Gastroesophageal sphincter (tissue), 4 donors: ENCODE results near the gene SMAD6. TPM values are rescaled to one million over a fixed set of nuclear protein-coding genes. Genes with fewer than 3 reads are reported as not detected.

ENCODE experiments used
- ATAC-seq: fragments of 150-250 bp; one replicate; pipeline ENCODE4 v1.9.1; 2016; ENCODE audit warnings: mild to moderate bottlenecking, moderate library complexity
- H3K27ac ChIP-seq, 4 donors: fragments of 200-600 bp; sonication (generic) in 3 of 4; 1 replicate in 3 of 4; 2 replicates in 1 of 4; pipeline ENCODE4 v1.5.1; 2016 to 2019
- H3K27me3 ChIP-seq: fragments of 200-600 bp; sonication (generic); one replicate; pipeline ENCODE4 v1.5.1; 2019
- H3K36me3 ChIP-seq, 2 donors: fragments of 200-600 bp; sonication (generic); one replicate each; pipeline ENCODE4 v1.5.1; 2019; ENCODE audit warnings: control low read depth in 1 of 2
- H3K4me1 ChIP-seq, 3 donors: fragments of 200-600 bp; sonication (generic); 1 replicate in 2 of 3; 2 replicates in 1 of 3; pipeline ENCODE4 v1.5.1; 2016 to 2019; ENCODE audit warnings: control low read depth in 2 of 3
- H3K4me3 ChIP-seq, 2 donors: fragments of 200-600 bp; sonication (generic); one replicate each; pipeline ENCODE4 v1.5.1; 2019; ENCODE audit warnings: mild to moderate bottlenecking in 1 of 2, moderate library complexity in 1 of 2
- H3K9me3 ChIP-seq, 3 donors: fragments of 200-600 bp; sonication (generic); one replicate each; pipeline ENCODE4 v1.5.1; 2017 to 2019; ENCODE audit warnings: control low read depth in 2 of 3
- EP300 ChIP-seq: sonication (generic); formaldehyde crosslinking; IDR thresholded peaks from one replicate; pipeline ENCODE4 v1.6.1; 2017; ENCODE audit warnings: antibody characterized with exemption, mild to moderate bottlenecking
- POLR2A ChIP-seq, 2 donors: fragments of 450-650 bp; IDR thresholded peaks; one replicate each; pipeline ENCODE4 v1.6.1; 2017; ENCODE audit warnings: antibody characterized with exemption in 2 of 2, mild to moderate bottlenecking in 2 of 2, moderate library complexity in 1 of 2
- POLR2AphosphoS5 ChIP-seq: sonication (generic); formaldehyde crosslinking; IDR thresholded peaks from one replicate; pipeline ENCODE4 v1.6.1; 2017; ENCODE audit warnings: antibody characterized with exemption
- WGBS, 2 donors: methylation state at CpG; one replicate each; pipeline ENCODE4 v1.1.5; 2018; ENCODE audit warnings: low coverage in 1 of 2; 5-methylcytosine and 5-hydroxymethylcytosine counted together
- total RNA-seq, 4 donors: library from RNA; depleted of rRNA; stranded (reverse); fragments of >200 nt; gene quantifications; one replicate each; pipeline ENCODE4 v1.1.0, GENCODE V29; 2016
- TF ChIP-seq, protein P1 (sequence below), 4 experiments: fragments of 200-600 bp in 2 of 4; fragments of 450-650 bp in 2 of 4; sonication (generic) in 1 of 4; IDR thresholded peaks; one replicate each; pipeline ENCODE4 v1.5.1; 2017 to 2019; ENCODE audit warnings: antibody characterized with exemption in 4 of 4, mild to moderate bottlenecking in 2 of 4, moderate library complexity in 2 of 4

The SMAD6 gene
- total RNA-seq, 4 donors from 2014 or later = 9.9 to 11.2 (median 10.9) TPM

DNA sequence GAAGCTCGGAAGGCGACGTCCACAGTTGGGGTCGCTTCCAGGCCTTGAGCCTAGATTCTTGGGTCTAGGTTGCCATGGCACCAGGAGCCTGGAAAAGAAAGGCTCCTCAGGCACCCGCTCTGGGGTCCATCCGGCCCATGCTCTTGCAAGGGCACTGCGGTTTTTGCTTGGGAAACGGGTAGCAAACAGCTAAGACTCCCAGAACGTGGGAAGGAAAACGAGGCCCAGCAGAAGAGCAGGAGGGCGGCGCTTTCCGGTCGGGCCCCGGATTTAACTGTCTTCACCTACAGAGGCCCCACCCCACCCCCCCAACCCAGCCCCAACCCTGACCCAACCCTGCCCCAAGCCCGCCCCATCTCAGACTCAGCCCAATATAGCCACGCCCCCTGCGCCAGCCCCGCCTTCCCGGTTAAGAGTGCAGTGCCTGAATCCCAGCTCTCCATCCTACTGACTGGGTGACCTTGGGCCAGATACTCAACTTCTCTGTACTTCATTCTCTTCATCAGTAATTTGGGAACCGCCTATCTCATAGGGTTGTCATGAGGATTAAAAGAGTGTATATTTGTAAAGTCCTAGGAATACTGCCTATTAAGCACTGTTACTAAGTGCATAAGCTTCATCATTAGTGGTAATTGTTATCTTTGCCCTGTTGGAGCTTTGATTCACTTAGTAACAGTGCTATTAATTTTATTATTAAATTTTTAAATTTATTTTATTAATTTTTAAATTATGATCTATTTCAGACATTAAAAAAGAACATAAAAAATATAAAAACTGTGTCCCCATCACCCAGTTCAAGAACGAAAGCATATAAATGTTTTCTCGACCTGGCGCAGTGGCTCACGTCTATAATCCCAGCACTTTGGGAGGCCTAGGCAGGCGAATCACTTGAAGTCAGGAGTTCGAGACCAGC lies 28.4 kb upstream of the SMAD6 start:
- WGBS, 2 donors = 81 to 89% methylated on average over 10 to 16 of the region's 27 CpGs
- Histone ChIP-seq H3K27ac (no peak overlapping the region), H3K36me3 (no peaks in the 10 kb centered on the region), H3K4me3 (no peak overlapping the region), H3K27me3 (peaks cover 5% of the 10 kb centered on the region), H3K9me3 (no peaks in the 10 kb centered on the region), H3K4me1 (no peaks in the 10 kb centered on the region)
- no peak for ATAC-seq
- TF ChIP-seq EP300 (no peak), POLR2AphosphoS5 (no peak), POLR2A (IDR thresholded peaks at IDR 0.05) (no peak)
- TF ChIP-seq, protein P1, sequence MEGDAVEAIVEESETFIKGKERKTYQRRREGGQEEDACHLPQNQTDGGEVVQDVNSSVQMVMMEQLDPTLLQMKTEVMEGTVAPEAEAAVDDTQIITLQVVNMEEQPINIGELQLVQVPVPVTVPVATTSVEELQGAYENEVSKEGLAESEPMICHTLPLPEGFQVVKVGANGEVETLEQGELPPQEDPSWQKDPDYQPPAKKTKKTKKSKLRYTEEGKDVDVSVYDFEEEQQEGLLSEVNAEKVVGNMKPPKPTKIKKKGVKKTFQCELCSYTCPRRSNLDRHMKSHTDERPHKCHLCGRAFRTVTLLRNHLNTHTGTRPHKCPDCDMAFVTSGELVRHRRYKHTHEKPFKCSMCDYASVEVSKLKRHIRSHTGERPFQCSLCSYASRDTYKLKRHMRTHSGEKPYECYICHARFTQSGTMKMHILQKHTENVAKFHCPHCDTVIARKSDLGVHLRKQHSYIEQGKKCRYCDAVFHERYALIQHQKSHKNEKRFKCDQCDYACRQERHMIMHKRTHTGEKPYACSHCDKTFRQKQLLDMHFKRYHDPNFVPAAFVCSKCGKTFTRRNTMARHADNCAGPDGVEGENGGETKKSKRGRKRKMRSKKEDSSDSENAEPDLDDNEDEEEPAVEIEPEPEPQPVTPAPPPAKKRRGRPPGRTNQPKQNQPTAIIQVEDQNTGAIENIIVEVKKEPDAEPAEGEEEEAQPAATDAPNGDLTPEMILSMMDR (IDR thresholded peaks at IDR 0.05) = no peak

DNA sequence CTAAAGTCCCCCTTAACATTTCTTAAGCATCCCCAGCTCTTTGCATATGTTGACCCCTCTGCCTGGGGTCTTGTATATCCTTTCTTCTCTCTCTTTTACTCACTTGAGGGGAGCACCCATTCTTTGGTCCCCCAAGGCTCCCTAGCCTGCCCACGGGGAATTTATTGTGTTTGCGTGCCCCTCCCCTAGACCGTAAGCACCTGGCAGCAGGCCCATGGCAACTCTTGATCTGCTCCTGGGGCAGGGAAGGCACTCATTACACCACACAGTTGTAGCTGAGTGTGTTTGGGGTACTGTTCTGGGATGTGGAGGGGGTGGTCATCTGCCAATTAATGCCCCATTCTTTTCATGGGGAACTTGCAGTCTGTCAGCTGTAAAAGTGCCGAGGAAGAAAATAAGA lies 27.3 kb upstream of the SMAD6 start:
- no peak for TF ChIP-seq EP300
- TF ChIP-seq POLR2AphosphoS5 = no peak
- TF ChIP-seq, protein P1 (IDR thresholded peaks at IDR 0.05) = no peak
- TF ChIP-seq POLR2A (IDR thresholded peaks at IDR 0.05) = no peak
- Histone ChIP-seq H3K4me3 (no peak overlapping the region), H3K9me3 (no peaks in the 10 kb centered on the region), H3K4me1 (no peaks in the 10 kb centered on the region), H3K27ac (no peak overlapping the region), H3K27me3 (peaks cover 5% of the 10 kb centered on the region), H3K36me3 (no peaks in the 10 kb centered on the region)
- ATAC-seq = no peak
- WGBS, 2 donors = no CpG with 5 or more reads among the region's 4 CpGs

- WGBS, 2 donors = 50 to 80% methylated on average over 1 of the region's 1 CpG
- Histone ChIP-seq H3K27ac (no peak overlapping the region), H3K9me3 (no peaks in the 10 kb centered on the region), H3K27me3 (peaks cover 5% of the 10 kb centered on the region), H3K4me3 (no peak overlapping the region), H3K36me3 (no peaks in the 10 kb centered on the region), H3K4me1 (no peaks in the 10 kb centered on the region)
- no peak for TF ChIP-seq EP300
- no peak for TF ChIP-seq POLR2AphosphoS5
- no peak for TF ChIP-seq POLR2A (IDR thresholded peaks at IDR 0.05)
- TF ChIP-seq, protein P1 (IDR thresholded peaks at IDR 0.05) = no peak
- no peak for ATAC-seq
Measured at GRCh38 chr15:66675446-66675845, 26.6 kb upstream of the SMAD6 start.

DNA sequence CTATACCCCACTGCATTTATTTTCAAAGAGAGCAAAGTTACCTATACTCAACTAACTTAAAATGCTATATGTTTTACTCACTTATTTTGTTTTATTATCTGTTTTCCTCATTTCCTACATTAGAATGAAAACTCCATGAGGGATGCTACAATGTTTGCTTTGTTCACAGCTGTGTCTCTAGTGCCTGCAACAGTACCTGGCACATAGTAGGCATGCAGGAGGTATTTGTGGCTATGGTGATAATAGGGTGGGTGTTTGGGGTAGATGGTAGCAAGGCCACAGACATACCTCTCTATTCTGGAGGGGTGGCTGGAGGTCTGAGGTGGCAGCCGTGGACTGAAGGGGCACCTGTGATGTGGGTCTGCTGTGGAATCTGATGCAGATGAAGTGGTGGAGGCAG lies 24.7 kb upstream of the SMAD6 start:
- H3K9me3 ChIP-seq = peaks cover 0 to 11% (median 0%) of the 10 kb centered on the region in 3 donors
- H3K4me1 ChIP-seq = no peaks in the 10 kb centered on the region
- no peaks in the 10 kb centered on the region for H3K36me3 ChIP-seq
- H3K4me3 ChIP-seq = no peak overlapping the region
- TF ChIP-seq, protein P1 (IDR thresholded peaks at IDR 0.05) = no peak
- no peak for TF ChIP-seq POLR2AphosphoS5
- no peak for TF ChIP-seq POLR2A (IDR thresholded peaks at IDR 0.05)
- no peak for TF ChIP-seq EP300
- no peak overlapping the region for H3K27ac ChIP-seq
- H3K27me3 ChIP-seq = no peaks in the 10 kb centered on the region
- 100% methylated on average over 1 of the region's 1 CpG; no CpG with 5 or more reads in 1 of the 2 donors for WGBS, 2 donors
- no peak for ATAC-seq

DNA sequence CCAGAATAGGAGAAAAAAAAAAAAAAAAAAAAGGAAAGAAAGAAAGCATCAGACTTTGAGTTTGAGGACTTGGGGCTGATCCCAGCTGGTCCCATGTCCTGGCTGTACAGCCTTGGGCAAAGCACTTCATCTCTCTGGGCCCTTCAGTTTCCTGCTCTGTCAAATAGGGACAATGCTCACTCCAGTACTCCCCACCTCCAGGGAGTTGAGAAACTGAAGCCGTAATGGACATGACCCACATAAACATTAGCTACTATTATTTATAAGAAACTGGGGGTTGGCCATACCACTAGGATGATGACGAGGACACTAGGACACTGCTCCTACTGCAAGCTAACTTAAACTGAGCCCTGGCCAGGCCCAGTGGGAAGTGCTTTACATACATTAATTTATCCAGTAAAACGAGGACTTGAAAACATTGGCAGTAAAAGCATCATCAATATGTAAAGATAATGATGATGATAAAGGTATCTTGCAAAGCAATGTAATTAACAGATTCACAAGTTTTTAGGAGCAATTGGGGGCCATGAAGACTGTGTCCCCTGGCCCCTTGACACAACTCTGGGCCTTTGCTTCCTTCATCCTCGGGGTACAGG lies 22.9 kb upstream of the SMAD6 start:
- WGBS, 2 donors = 77 to 88% methylated on average over 3 to 4 of the region's 4 CpGs
- Histone ChIP-seq H3K4me1 (no peaks in the 10 kb centered on the region), H3K27me3 (no peaks in the 10 kb centered on the region), H3K4me3 (no peak overlapping the region), H3K36me3 (no peaks in the 10 kb centered on the region), H3K9me3 (peaks cover 0 to 11% (median 0%) of the 10 kb centered on the region in 3 donors), H3K27ac (no peak overlapping the region)
- TF ChIP-seq, protein P1 (IDR thresholded peaks at IDR 0.05) = no peak
- TF ChIP-seq EP300 (no peak), POLR2A (IDR thresholded peaks at IDR 0.05) (no peak), POLR2AphosphoS5 (no peak)
- no peak for ATAC-seq
